Measurements from ENCODE around the gene ZP1. TPM values are rescaled to one million over a fixed set of nuclear protein-coding genes. Genes with fewer than 3 reads are reported as not detected.
A peak's percentile ranks its signal among the peaks of the same experiment; 100 is the strongest.

The ZP1 gene
- total RNA-seq, 2 experiments from 2014 or later: not detected

DNA sequence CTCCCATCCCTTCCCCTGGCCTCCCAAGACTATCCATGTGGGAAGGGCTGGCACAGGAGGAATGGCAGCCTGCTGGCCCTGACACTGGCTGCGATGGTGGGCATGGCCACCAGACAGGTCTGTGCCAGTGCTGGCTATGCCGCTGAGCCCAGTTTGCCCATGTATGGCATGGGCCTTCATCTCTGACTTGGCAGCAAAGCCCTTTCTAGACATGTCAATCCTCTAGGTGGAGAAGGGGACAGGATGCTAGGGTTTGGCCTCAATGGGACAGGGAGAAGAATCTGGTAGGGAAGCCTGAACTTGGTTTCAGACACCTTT is 8.8 kb downstream of the ZP1 start:
- peaks cover 3% of the 10 kb centered on the region for H3K36me3 Mint-ChIP-seq
- no peak overlapping the region for H3K4me3 Mint-ChIP-seq
- H3K27ac Mint-ChIP-seq: peak overlapping the region; percentile 48
- no peak for DNase-seq
- no peaks in the 10 kb centered on the region for H3K27me3 Mint-ChIP-seq
- no peaks in the 10 kb centered on the region for H3K9me3 Mint-ChIP-seq
- H3K4me1 Mint-ChIP-seq: peaks cover 14% of the 10 kb centered on the region

DNA sequence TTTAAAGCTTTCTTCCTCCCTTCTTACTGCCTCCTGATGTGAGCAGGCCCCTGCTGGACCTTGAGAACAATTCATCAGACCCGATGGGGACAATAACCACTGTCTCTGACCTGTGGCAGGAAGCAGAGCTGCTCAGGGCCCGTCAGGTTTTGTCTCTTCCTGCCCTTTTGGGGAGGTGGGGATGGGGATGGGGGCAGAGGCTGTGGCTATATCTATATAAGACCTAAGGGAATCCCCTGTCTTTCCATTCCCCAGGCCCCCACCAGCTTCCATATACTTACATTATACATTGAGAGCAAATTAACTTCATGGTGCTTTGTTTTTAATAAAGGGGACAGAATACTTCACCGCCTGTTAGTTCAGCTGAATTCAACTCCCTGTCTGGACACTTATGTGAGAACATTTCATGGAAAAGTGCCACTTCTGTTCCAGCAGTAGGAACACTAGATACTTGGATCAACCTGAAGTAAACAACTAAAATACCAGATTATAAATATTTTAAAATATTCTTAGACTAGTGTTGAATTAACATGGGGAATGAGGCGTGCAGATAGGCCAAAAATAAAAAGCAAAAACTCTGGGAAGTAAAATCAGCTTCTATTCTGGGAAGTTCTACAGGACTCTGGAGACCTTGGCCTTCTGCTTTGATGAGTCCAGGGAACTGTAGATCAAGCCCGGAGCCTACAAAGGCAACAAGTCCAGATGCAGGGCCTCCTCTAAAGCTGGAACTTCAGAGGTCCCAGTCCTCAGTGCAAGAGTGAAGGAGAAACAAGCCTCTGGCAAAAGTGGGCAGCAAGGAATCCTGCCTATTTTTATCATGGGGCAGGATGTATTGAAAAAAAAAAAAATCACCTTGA is 11.1 kb downstream of the ZP1 start:
- DNase-seq: no peak
- Mint-ChIP-seq H3K27me3 (no peaks in the 10 kb centered on the region), H3K9me3 (no peaks in the 10 kb centered on the region), H3K4me1 (no peaks in the 10 kb centered on the region), H3K27ac (no peak overlapping the region), H3K36me3 (peaks cover 9% of the 10 kb centered on the region), H3K4me3 (no peak overlapping the region)

DNA sequence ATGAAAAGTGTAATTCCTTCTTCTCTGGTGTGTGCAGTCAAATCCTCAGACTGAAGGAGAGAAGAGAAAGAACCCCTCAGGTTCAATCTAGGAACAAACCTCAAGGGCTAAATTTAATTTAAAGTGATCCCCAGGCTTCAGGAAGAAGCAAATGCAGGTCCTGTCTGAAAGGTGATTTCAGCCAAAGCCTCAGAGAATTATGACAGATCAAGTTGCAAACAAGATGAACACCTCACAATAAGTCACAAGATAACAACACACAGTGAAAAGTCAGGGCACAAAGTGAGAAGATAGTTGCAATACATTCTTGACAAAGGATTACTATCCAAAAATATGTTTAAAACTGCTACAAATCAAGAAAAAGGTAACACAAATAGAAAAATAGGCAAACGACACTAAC is 11.8 kb downstream of the ZP1 start:
- Mint-ChIP-seq H3K27ac (no peak overlapping the region), H3K27me3 (no peaks in the 10 kb centered on the region), H3K4me1 (no peaks in the 10 kb centered on the region), H3K4me3 (no peak overlapping the region), H3K9me3 (no peaks in the 10 kb centered on the region), H3K36me3 (peaks cover 13% of the 10 kb centered on the region)
- no peak for DNase-seq

DNA sequence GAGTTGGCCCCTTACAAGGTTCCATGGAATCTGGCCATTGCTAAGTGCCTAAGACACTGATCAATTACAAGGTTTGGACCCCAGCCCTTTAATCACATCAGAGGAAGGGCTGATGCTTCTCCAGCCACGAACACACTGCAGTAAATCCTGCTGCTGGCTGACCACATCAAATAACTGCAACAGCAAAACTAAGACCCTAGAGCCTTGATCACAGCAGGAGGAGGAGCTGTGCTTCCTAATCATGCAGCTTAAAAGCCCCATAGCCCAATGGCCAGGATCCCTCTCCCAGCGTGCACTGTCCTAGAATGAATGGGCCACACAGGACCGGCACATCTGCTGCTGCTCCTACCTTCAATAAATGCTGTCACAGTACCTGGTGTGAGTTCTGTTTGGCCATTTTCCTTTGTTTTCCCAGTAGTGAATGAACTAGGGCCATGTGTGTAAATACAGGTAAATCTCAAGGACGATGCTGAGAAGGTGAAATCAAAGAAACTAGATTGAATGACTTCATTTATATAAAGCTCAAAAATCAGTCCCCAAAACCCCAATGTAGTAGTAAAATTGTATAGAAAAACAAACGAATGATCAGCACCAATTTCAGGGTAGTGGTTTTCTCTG is 12.7 kb downstream of the ZP1 start:
- no peaks in the 10 kb centered on the region for H3K27me3 Mint-ChIP-seq
- no peaks in the 10 kb centered on the region for H3K4me1 Mint-ChIP-seq
- H3K9me3 Mint-ChIP-seq: no peaks in the 10 kb centered on the region
- DNase-seq: no peak
- H3K27ac Mint-ChIP-seq: peak overlapping the region; percentile 5
- H3K36me3 Mint-ChIP-seq: peaks cover 16% of the 10 kb centered on the region
- H3K4me3 Mint-ChIP-seq: no peak overlapping the region

DNA sequence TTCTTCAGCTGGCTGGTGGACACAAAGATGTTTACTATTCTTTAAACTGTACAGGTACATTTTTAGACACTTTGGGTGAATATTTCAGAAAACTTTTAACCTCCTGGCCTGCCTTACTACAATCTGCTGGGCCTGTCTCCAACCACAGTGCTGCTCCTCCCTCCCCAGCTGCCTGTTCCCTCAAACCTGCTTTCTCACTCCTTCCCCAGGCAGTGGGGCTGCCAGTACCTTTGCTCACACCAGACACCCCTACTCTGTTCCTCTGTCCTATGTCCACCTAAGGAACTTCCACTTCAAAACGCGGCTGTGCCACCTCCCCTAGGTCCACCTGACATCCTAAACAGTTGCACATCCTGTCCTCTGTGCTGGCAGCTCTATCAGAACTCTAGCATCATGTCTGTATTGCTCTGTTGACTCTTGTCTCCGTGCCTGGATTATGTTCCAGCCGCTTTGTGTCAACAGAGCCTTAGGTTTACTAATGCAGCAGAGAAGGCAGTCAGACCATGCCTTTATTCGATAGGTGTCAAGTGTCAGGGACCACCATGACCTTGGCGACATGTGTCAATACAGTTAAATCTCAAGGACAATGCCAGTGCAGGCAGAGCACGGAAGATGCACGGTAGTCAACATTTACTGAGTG is 13.4 kb downstream of the ZP1 start:
- Mint-ChIP-seq H3K27me3 (no peaks in the 10 kb centered on the region), H3K4me1 (no peaks in the 10 kb centered on the region), H3K4me3 (no peak overlapping the region), H3K36me3 (peaks cover 18% of the 10 kb centered on the region), H3K9me3 (no peaks in the 10 kb centered on the region), H3K27ac (no peak overlapping the region)
- no peak for DNase-seq

DNA sequence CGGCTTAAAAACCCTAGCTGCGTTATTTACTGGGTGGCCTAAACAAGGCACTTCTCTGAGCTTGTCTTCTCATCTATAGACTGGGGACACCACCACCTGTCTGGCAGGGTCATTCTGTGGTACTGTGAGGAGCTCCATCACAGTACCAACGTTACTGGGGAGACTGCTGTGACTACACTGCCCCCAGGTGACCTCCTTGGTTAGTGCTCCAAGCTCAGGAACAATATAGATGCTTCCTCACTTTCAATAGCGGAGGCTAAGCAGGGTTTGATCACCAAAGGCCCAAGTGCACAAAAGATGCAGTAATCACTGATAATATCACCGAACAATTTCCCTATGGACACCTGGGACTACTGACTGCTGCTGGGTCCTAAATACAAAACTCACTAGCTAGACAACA is 20.2 kb downstream of the ZP1 start:
- H3K4me1 Mint-ChIP-seq: peaks cover 3% of the 10 kb centered on the region
- DNase-seq: no peak
- no peaks in the 10 kb centered on the region for H3K9me3 Mint-ChIP-seq
- H3K4me3 Mint-ChIP-seq: no peak overlapping the region
- H3K36me3 Mint-ChIP-seq: peaks cover 30% of the 10 kb centered on the region
- no peaks in the 10 kb centered on the region for H3K27me3 Mint-ChIP-seq
- H3K27ac Mint-ChIP-seq: no peak overlapping the region

GRCh38 chr11:60889869-60890311 is 22.5 kb downstream of the ZP1 start:
- no peak for DNase-seq
- Mint-ChIP-seq H3K36me3 (peaks cover 30% of the 10 kb centered on the region), H3K27me3 (no peaks in the 10 kb centered on the region), H3K4me1 (peaks cover 3% of the 10 kb centered on the region), H3K4me3 (no peak overlapping the region), H3K27ac (peak overlapping the region; percentile 49), H3K9me3 (no peaks in the 10 kb centered on the region)

- H3K27me3 Mint-ChIP-seq: no peaks in the 10 kb centered on the region
- no peak overlapping the region for H3K4me3 Mint-ChIP-seq
- peaks cover 3% of the 10 kb centered on the region for H3K4me1 Mint-ChIP-seq
- no peak for DNase-seq
- no peak overlapping the region for H3K27ac Mint-ChIP-seq
- peaks cover 29% of the 10 kb centered on the region for H3K36me3 Mint-ChIP-seq
- H3K9me3 Mint-ChIP-seq: no peaks in the 10 kb centered on the region
Observed at GRCh38 chr11:60890696-60891095, 23.4 kb downstream of the ZP1 start.

- Mint-ChIP-seq H3K9me3 (no peaks in the 10 kb centered on the region), H3K4me3 (no peak overlapping the region), H3K27me3 (no peaks in the 10 kb centered on the region), H3K36me3 (peaks cover 30% of the 10 kb centered on the region), H3K4me1 (peaks cover 3% of the 10 kb centered on the region), H3K27ac (no peak overlapping the region)
- no peak for DNase-seq
Observed at GRCh38 chr11:60891103-60891741, 23.9 kb downstream of the ZP1 start.

DNA sequence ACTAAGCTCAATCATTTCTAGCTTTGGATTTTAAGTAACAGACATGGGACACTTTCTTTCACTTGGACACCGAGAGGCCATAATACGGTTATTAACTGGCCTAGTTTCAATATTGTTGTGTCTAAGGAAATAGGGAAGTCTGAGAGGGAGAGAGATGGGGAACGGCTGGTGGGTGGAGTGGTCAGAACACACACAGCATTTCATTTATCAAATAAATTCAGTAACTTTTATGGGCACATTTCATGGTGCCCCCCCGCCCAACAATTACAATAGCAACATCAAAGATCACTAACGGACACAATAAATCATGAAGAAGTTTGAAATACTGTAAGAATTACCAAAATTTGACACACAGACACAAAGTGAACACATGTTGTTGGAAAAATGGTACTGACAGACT is 28.3 kb downstream of the ZP1 start:
- H3K9me3 Mint-ChIP-seq: no peaks in the 10 kb centered on the region
- no peak for DNase-seq
- H3K27me3 Mint-ChIP-seq: no peaks in the 10 kb centered on the region
- H3K4me3 Mint-ChIP-seq: no peak overlapping the region
- peaks cover 7% of the 10 kb centered on the region for H3K4me1 Mint-ChIP-seq
- H3K36me3 Mint-ChIP-seq: peaks cover 26% of the 10 kb centered on the region
- H3K27ac Mint-ChIP-seq: no peak overlapping the region

- Mint-ChIP-seq H3K9me3 (no peaks in the 10 kb centered on the region), H3K27me3 (no peaks in the 10 kb centered on the region), H3K27ac (no peak overlapping the region), H3K36me3 (peaks cover 23% of the 10 kb centered on the region), H3K4me1 (peaks cover 5% of the 10 kb centered on the region), H3K4me3 (no peak overlapping the region)
- no peak for DNase-seq
Observed at GRCh38 chr11:60897496-60897895, 30.2 kb downstream of the ZP1 start.

DNA sequence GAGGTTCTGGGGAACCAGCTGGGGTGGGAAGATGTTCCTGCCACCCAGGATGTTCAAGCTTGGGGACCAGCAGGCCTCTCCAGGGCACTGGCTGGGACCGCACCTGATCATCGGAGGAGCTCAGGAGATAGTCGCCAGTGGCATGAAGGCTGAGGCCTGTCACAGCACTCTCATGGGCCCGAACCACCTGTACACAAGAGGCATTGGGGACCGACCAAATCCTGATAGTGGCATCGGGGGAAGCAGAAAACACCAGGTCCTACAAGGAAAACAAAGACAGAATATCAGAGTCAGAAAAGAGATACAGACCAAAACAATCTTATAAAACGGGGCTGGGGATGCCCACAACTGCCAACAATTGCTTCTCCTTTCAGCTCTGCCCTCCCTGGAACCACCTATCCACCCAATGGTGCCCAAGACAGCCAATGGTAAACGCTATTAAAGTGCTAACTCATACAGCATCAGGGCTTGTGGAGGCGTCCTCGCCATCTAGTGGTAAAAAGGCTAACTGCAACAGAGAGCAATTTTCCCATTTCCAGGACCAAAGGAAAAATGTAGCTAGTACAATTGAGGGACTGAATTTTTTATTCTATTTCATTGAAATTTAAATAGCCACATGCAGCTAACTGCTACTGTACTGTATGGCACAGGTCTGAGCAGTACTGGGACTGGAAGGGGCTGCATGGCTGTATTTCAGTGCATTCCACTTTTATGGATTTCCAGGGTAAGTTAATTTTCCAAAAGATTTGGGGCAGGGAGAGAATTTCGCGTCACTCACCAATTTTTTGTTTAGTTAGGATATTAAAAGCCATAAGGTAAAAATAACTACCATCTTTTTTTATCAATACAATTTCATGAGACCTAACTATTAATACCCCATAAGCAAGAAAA is 31.9 kb downstream of the ZP1 start:
- H3K4me3 Mint-ChIP-seq: no peak overlapping the region
- peaks cover 12% of the 10 kb centered on the region for H3K4me1 Mint-ChIP-seq
- peak overlapping the region; percentile 45 for H3K27ac Mint-ChIP-seq
- no peak for DNase-seq
- H3K36me3 Mint-ChIP-seq: peaks cover 22% of the 10 kb centered on the region
- H3K9me3 Mint-ChIP-seq: no peaks in the 10 kb centered on the region
- H3K27me3 Mint-ChIP-seq: no peaks in the 10 kb centered on the region

DNA sequence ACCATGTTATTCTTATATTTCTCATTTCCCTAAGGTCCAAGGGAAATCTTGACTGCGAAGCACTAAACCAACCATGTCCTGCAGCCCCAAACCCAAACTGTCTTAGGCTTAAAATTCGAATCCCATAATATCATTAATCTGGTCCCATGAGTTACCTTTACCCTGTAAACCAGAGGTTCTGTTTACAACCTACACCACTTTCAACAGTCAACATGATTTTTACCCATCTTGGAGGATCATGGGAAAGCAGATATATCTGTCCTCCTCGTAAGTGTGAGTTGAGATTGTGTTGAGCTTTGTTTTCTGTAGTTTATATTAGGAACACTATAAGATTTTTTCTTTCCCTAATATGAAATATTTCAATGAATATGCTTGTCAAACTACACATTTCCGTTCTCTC is 32.6 kb downstream of the ZP1 start:
- H3K27ac Mint-ChIP-seq: no peak overlapping the region
- H3K4me3 Mint-ChIP-seq: no peak overlapping the region
- DNase-seq: no peak
- H3K36me3 Mint-ChIP-seq: peaks cover 22% of the 10 kb centered on the region
- peaks cover 17% of the 10 kb centered on the region for H3K4me1 Mint-ChIP-seq
- H3K9me3 Mint-ChIP-seq: no peaks in the 10 kb centered on the region
- no peaks in the 10 kb centered on the region for H3K27me3 Mint-ChIP-seq

GRCh38 chr11:60900673-60901404 is 33.5 kb downstream of the ZP1 start:
- Mint-ChIP-seq H3K27me3 (no peaks in the 10 kb centered on the region), H3K4me1 (peaks cover 21% of the 10 kb centered on the region), H3K9me3 (no peaks in the 10 kb centered on the region), H3K27ac (no peak overlapping the region), H3K36me3 (peaks cover 26% of the 10 kb centered on the region), H3K4me3 (no peak overlapping the region)
- no peak for DNase-seq

Measured in activated naive CD8-positive, alpha-beta T cell treated with anti-CD3 and anti-CD28 coated beads for 36 hours (primary cell).